Left lung (tissue), 10 donors: Measurements from ENCODE around the gene APOA4. TPM values are rescaled to one million over a fixed set of nuclear protein-coding genes. Genes with fewer than 3 reads are reported as not detected.

ENCODE experiments used
- ATAC-seq: fragments of 200-7000 bp; cut with Tn5 transposase; one replicate; pipeline ENCODE4 v1.9.1; 2020; ENCODE audit warnings: moderate library complexity
- DNase-seq, 4 donors: peaks; one replicate each; pipeline ENCODE4 v3.0.0-alpha.2; 2013 to 2020
- H3K27ac ChIP-seq, 2 donors: fragments of 200-600 bp; sonication (generic) in 1 of 2; one replicate each; pipeline versions ENCODE4 v1.5.0 to v1.8.0; 2020 to 2021
- H3K27me3 ChIP-seq, 2 donors: fragments of 200-600 bp; sonication (generic) in 1 of 2; one replicate each; pipeline versions ENCODE4 v1.5.0 to v1.8.0; 2020 to 2021
- H3K36me3 ChIP-seq, 2 donors: fragments of 200-600 bp; sonication (generic) in 1 of 2; one replicate each; pipeline versions ENCODE4 v1.5.0 to v1.8.0; 2020 to 2021
- H3K4me1 ChIP-seq, 2 donors: fragments of 200-600 bp; one replicate each; pipeline ENCODE4 v1.8.0; 2021
- H3K4me3 ChIP-seq, 2 donors: fragments of 200-600 bp; sonication (generic) in 1 of 2; one replicate each; pipeline versions ENCODE4 v1.5.0 to v1.8.0; 2020 to 2021; ENCODE audit warnings: mild to moderate bottlenecking in 1 of 2
- H3K9me3 ChIP-seq, 2 donors: fragments of 200-600 bp; sonication (generic) in 1 of 2; one replicate each; pipeline versions ENCODE4 v1.5.0 to v1.8.0; 2020 to 2021
- intact Hi-C, 2 donors: fragments of 100-400 bp; cut with DNase I; formaldehyde crosslinking; loops; one replicate each; pipeline versions ENCODE4 v1.11.2 to v1.14.2; 2022
- polyA plus RNA-seq, 6 donors: library from polyadenylated mRNA; unstranded; fragments of 120-200 nt; gene quantifications; one replicate each; pipeline ENCODE4 v1.2.1, GENCODE V29; 2013; ENCODE audit not compliant: insufficient read length in 6 of 6
- total RNA-seq, 2 donors: library from RNA; stranded (reverse); fragmentation: NEBNext Ultra II Directional; extraction: Animal tissue kit (Norgen Biotek cat#: 25700); gene quantifications; one replicate each; pipeline ENCODE4 v1.2.1, GENCODE V29; 2021
- TF ChIP-seq, protein P1 (sequence below), 2 donors: fragments of 200-600 bp; sonication (generic) in 1 of 2; IDR thresholded peaks; one replicate each; pipeline versions ENCODE4 v1.5.0 to v1.8.0; 2021; ENCODE audit warnings: antibody characterized with exemption in 2 of 2
- donor health status: DM: no; HTN: yes; CAD: no.
- donor health status: DM: no; HTN: no; CAD: no.

Gene APOA4
- total and polyA plus RNA-seq, 8 donors: not detected

DNA sequence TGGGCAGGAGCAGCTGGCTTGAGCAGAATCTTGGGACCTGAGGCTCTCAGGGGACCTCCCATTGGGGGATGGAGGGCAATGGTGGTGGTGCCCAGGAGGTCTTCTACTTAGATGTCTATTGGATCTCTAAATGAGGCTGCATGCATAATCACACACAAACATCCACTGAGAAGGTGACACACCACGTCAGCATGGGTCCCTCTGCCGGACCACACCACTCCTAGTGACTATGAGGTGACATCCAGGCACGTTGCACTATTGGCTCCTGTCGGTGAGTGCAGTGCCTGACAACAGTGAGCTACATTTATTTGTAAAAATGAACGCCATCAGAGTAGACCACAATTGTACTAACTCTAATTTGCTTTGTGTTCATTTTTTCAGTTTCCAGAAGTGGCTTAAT, 2.3 kb upstream of the APOA4 start:
- H3K4me1 ChIP-seq: peaks cover 0 to 3% of the 10 kb centered on the region in 2 donors
- H3K4me3 ChIP-seq: no peak overlapping the region
- DNase-seq: no peak
- no peaks in the 10 kb centered on the region for H3K27me3 ChIP-seq
- H3K36me3 ChIP-seq: no peaks in the 10 kb centered on the region
- intact Hi-C loops: no loop called here
- no peak overlapping the region for H3K27ac ChIP-seq
- no peak for ATAC-seq
- H3K9me3 ChIP-seq: no peaks in the 10 kb centered on the region
- TF ChIP-seq, protein P1, sequence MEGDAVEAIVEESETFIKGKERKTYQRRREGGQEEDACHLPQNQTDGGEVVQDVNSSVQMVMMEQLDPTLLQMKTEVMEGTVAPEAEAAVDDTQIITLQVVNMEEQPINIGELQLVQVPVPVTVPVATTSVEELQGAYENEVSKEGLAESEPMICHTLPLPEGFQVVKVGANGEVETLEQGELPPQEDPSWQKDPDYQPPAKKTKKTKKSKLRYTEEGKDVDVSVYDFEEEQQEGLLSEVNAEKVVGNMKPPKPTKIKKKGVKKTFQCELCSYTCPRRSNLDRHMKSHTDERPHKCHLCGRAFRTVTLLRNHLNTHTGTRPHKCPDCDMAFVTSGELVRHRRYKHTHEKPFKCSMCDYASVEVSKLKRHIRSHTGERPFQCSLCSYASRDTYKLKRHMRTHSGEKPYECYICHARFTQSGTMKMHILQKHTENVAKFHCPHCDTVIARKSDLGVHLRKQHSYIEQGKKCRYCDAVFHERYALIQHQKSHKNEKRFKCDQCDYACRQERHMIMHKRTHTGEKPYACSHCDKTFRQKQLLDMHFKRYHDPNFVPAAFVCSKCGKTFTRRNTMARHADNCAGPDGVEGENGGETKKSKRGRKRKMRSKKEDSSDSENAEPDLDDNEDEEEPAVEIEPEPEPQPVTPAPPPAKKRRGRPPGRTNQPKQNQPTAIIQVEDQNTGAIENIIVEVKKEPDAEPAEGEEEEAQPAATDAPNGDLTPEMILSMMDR (IDR thresholded peaks at IDR 0.05): no peak

GRCh38 chr11:116822575-116822974, 529 bp downstream of the APOA4 start:
- TF ChIP-seq, protein P1 (IDR thresholded peaks at IDR 0.05): no peak
- ATAC-seq: no peak
- Histone ChIP-seq H3K4me3 (no peak overlapping the region), H3K36me3 (no peaks in the 10 kb centered on the region), H3K4me1 (no peaks in the 10 kb centered on the region), H3K27ac (no peak overlapping the region), H3K9me3 (no peaks in the 10 kb centered on the region), H3K27me3 (no peaks in the 10 kb centered on the region)
- DNase-seq: no peak
- intact Hi-C loops: no loop called here

DNA sequence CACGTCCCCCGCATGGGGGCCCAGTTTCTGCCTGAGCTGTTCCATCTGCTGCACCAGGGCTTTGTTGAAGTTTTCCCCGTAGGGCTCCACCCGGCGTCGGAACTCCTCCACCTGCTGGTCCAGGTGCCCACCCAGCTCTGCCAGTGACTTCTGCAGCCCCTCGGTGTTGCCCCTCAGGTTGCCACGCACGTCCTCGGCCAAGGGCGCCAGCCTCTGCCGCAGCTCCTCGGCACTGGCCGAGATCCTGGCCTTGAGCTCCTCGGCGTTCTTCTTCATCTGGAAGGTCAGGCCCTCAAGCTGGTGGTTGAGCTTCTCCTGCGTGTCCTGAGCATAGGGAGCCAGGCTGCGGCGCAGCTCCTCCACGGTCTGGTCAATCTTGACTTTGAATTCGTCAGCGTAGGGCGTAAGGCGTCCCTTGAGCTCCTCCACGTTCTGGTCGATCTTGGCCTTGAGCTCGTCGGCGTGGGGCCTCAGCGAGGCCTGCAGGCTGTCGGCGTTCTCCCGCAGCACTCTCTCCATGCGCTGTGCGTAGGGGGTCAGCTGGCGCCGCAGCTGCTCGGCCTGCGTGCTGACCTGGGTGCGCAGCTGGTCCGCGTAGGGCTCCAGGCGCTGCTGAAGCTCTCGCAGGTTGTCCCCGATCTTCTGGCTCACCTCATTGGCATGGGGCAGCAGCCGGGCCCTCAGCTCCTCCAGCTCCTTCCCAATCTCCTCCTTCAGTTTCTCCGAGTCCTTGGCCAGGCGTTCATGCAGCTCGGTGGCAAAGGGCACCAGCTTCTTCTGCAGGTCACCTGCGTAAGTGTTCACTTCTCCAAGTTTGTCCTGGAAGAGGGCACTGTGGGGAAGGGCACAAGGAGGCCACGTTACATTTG, 1.8 kb downstream of the APOA4 start:
- H3K27ac ChIP-seq: no peak overlapping the region
- intact Hi-C loops: no loop called here
- no peak overlapping the region for H3K4me3 ChIP-seq
- no peaks in the 10 kb centered on the region for H3K27me3 ChIP-seq
- TF ChIP-seq, protein P1 (IDR thresholded peaks at IDR 0.05): no peak
- no peaks in the 10 kb centered on the region for H3K36me3 ChIP-seq
- ATAC-seq (no peak), DNase-seq (no peak)
- H3K4me1 ChIP-seq: no peaks in the 10 kb centered on the region
- no peaks in the 10 kb centered on the region for H3K9me3 ChIP-seq

DNA sequence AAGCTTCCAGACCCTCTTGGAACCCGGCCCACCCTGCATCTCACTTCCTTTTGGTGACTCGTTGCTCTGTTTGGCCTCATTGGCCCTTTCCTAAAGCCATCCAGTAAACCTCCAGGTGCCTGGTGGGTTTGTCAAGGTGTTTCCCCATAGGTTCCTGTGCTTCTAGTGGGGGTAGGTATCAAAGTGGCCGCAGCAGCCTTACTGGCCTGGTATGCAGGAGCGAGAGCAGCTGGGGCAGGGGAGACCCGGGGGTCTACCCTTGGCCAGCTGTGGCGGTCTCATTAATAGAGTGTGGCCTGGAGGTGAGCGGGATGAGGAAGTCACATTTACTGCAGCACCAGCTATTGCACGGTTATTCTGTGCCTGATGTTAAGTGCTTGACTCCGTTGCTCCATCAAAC, 4.1 kb downstream of the APOA4 start:
- Histone ChIP-seq H3K36me3 (no peaks in the 10 kb centered on the region), H3K27me3 (no peaks in the 10 kb centered on the region), H3K9me3 (no peaks in the 10 kb centered on the region), H3K27ac (no peak overlapping the region), H3K4me3 (no peak overlapping the region), H3K4me1 (no peaks in the 10 kb centered on the region)
- intact Hi-C loops: no loop called here
- DNase-seq (no peak), ATAC-seq (no peak)
- TF ChIP-seq, protein P1 (IDR thresholded peaks at IDR 0.05): no peak

DNA sequence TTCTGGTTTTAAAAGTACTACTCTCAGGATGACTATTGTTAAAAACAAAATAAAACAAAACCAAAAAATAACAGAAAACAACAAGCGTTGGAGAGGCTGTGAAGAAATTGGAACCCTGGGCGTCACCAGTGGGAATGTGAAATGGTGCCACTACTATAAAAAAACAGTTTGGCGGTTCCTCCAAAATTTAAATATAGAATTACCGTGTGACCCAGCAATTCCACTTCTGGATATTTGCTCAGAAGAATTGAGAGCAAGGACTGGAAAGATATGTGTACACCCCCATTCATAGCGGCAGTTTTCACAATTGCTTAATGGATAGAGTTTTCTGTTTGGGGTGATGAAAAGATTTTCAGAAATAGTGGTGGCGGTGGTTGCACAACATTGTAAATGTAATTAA, 8.6 kb downstream of the APOA4 start:
- H3K9me3 ChIP-seq: no peaks in the 10 kb centered on the region
- DNase-seq (no peak), ATAC-seq (no peak)
- no peak overlapping the region for H3K4me3 ChIP-seq
- H3K36me3 ChIP-seq: no peaks in the 10 kb centered on the region
- no peaks in the 10 kb centered on the region for H3K27me3 ChIP-seq
- H3K27ac ChIP-seq: no peak overlapping the region
- no peaks in the 10 kb centered on the region for H3K4me1 ChIP-seq
- TF ChIP-seq, protein P1 (IDR thresholded peaks at IDR 0.05): no peak
- intact Hi-C loops: no loop called here
